ENCODE measurements around the gene RXRA. TPM values are rescaled to one million over a fixed set of nuclear protein-coding genes. Genes with fewer than 3 reads are reported as not detected.
A peak's percentile ranks its signal among the peaks of the same experiment; 100 is the strongest.

RXRA gene
- total RNA-seq, 1 donor from 2014 or later, result 78.1 TPM

DNA sequence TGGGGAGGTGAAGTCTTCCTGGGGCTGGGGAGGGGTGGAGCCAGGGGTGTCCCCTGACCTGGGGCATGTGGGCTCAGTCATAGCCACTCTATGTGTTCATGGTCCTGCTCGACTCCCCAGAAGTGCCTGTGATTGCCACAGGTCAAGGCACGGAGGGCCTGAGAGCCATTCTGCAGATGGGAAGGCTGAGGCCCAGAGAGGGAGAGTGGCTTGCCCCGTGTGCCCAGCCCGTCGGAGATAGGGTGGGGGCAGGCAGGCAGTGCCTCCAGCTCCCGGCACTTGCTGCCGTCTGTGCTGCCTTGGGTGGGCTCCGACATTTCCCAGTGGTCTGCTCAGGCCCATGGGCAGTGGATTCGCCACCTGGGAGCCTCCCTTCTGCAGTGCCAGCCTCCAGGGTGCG is 74.0 kb downstream of the RXRA start:
- no peak for DNase-seq (ENCODE audit: low spot score)
- ATAC-seq, result no peak
- intact Hi-C loops (cut with DNase I), result no loop called here

DNA sequence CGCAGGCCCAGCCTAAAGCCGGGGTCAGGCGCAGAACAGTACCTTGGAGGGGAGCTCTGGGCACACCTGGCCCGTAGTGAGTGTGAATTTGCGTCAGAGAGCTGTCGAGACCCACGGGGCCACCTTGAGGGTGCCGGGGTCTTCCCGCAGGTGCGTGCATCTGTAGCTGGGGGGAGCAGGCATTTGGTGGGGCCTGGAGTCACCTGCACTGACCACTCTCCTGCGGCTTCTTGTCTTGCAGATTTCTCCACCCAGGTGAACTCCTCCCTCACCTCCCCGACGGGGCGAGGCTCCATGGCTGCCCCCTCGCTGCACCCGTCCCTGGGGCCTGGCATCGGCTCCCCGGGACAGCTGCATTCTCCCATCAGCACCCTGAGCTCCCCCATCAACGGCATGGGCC is 75.1 kb downstream of the RXRA start:
- intact Hi-C loops (cut with DNase I), result no loop called here
- DNase-seq (ENCODE audit: low spot score), result no peak
- no peak for ATAC-seq

DNA sequence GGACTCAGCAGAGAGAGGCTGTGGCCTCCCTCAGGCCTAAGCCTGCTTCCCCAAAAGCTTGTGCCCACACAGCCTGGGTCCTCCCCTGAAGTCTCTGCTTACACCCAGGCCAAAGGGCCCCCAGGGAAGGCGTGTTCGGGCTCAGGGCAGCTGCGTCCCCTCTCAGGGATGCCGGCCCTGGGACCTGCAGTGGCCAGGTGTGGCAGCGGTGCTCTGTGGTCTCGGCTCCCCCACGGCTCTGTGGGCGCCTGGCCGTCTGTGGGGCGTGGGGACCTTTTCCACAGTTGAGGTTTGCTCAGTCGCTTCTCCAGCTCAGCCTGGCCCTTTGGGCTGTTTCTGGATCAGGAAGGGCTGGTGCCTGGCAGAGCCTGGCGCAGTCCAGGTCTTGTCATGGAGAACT is 75.9 kb downstream of the RXRA start:
- intact Hi-C loops (cut with DNase I), result no loop called here

DNA sequence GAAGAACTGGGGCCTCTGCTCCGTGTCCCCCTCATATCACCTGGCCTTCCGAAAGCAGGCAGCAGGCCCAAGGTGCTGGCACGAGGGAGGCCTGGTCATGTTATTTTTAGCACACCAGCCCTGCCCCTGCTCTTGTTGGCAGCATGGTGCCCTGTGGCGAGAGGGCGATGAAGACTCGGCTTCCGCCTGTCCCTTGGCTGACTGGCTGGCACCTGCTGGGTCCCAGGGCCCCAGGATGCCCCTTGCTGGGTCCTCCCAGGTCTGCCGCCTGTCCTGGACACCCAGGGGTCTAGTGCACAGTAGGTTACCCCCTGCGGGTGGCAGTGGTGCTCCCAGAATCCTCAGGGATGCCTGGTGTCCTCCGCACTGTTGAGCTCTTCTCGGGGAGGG is 77.0 kb downstream of the RXRA start:
- no peak for DNase-seq (ENCODE audit: low spot score)
- ATAC-seq, result no peak
- intact Hi-C loops (cut with DNase I), result no loop called here

More for the DNA sequence above, 75.9 kb downstream of the RXRA start:
- DNase-seq (ENCODE audit: low spot score) (no peak), ATAC-seq (no peak)

DNA sequence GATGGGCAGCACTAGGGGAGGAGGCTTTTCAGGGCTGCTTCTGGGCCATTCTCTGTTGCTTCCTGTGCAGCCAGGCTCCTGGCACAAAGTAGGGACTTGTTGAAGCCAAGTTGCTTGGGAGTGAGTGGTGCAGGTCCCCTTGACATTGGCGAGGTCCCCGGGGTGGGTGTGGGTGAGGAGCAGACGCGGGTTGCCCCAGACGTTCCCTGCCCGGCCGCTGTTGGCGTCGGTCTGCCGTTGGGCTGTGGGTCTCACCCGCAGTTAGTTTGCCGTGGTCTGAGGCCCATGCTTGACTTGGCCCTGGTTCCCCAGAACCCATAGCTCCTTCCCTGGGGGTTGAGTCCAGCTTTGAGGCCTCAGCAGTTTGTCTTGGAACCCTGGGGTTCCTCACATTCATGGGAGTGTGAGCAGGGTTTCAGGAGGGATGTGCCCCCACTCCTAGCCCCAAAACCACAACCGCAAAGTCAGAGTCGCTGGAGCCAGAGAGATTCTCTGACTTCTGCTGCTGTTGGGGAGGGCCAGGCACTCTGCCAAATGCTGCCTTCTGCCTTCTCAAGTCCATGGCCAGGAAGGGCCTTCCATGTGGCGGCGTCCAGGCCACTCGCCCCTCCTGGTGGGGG is 77.5 kb downstream of the RXRA start:
- DNase-seq (ENCODE audit: low spot score) (peak; percentile 90), ATAC-seq (peak; percentile 25)
- intact Hi-C loops (cut with DNase I), result no loop called here

- DNase-seq (ENCODE audit: low spot score), result no peak
- intact Hi-C loops (cut with DNase I), result no loop called here
- ATAC-seq, result no peak
These were observed 78.4 kb downstream of the RXRA start for GRCh38 chr9:134404376-134405358.

- intact Hi-C loops (cut with DNase I), result no loop called here
- ATAC-seq (no peak), DNase-seq (ENCODE audit: low spot score) (no peak)
These were observed 79.3 kb downstream of the RXRA start for GRCh38 chr9:134405527-134405926.

GRCh38 chr9:134406366-134407120 is 80.3 kb downstream of the RXRA start:
- DNase-seq (ENCODE audit: low spot score) (no peak), ATAC-seq (peak; percentile 6)
- intact Hi-C loops (cut with DNase I), result no loop called here

DNA sequence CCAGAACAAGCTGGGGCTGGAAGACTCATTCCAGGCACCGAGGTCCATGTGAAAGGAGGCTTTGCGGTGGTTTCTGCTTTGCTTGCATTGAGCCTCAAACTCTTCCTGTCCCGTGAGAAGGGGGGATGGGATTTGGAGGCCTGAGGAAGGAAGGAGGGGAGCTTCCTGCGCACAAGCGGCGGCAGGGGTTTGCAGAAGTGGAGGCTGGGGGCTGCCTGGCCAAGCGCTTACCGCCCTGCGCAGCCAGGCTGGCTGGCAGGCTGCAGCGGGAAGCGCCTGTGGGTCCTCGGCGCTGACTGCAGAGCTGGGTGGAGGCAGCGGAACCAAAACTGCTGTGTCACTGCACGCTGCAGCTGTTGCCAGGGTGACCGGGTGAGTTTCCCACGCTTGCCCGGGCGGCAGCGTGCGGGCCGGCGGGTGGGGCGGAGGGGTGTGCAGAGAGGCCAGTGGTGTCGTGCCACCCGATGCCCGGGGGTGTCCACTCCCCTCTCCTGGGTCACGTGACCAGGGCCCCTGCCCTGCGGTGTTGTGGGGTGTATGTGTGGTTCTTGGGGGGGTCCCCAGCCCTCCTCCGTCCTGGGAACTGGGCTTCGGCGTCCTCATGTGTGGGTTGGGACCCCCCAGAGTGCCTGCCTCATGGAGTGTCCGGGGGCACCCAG is 81.0 kb downstream of the RXRA start:
- DNase-seq (ENCODE audit: low spot score), result peak; percentile 94
- intact Hi-C loops (cut with DNase I), result no loop called here
- ATAC-seq, result peak; percentile 86

DNA sequence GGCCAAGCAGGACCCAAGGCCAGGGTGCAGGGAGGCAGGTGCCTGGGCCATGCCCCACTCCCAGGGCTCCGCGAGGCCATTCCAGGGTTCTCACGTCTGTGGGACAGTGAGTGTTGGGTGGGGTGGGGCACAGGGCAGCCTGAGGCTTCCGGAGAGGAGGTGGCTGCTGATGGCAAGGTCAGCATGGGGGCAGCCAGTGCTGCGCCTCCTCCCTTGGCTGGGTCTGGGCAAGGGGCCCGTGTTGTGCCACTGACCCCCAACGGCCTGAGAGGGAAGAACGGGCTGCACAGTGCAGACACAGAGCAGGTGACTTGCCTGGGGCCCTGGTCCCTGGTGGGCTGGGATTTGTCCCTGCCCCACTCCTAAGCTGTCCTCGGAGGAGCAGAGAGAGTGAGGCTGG is 82.1 kb downstream of the RXRA start:
- no peak for DNase-seq (ENCODE audit: low spot score)
- intact Hi-C loops (cut with DNase I), result no loop called here
- ATAC-seq, result no peak

- DNase-seq (ENCODE audit: low spot score) (no peak), ATAC-seq (no peak)
- intact Hi-C loops (cut with DNase I), result no loop called here
These were observed 82.9 kb downstream of the RXRA start for GRCh38 chr9:134408939-134409737.

DNA sequence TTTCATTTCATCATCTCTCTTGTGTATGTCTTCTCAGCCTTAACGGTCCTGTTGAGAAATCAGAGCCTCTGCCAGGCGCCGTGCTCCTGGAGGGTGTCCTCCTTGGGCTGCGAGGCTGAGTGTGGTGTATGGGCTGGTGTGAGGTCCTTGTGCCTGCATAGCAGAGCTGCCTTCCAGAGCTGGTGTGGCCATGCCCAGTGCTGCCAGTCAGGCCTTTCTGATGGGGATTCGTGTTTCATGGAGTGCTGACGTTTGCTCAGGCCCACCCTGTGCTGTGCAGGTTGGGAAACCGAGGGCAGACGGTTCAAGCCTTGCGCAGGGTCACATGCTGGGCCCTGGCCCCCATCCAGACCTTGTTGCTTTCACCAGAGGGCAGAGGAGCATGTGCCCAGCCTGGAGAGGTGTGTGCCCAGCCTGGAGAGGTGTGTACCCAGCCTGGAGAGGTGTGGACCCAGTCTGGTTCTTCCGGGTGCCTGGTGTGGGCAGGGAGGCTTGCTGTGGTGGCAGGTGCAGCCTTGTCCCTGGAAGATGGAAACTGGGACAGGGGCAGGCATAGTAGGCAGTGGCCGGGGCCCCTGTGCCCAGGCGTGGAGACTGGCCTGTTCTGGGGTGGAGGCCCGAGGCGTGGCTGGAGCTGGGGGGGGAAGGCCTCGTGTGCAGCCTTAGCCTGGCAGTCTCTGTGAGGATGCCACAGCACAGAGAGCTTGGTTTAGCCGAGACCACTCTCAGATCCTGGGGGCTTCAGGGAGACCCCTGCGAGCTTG is 84.0 kb downstream of the RXRA start:
- intact Hi-C loops (cut with DNase I), result no loop called here
- ATAC-seq (no peak), DNase-seq (ENCODE audit: low spot score) (no peak)

DNA sequence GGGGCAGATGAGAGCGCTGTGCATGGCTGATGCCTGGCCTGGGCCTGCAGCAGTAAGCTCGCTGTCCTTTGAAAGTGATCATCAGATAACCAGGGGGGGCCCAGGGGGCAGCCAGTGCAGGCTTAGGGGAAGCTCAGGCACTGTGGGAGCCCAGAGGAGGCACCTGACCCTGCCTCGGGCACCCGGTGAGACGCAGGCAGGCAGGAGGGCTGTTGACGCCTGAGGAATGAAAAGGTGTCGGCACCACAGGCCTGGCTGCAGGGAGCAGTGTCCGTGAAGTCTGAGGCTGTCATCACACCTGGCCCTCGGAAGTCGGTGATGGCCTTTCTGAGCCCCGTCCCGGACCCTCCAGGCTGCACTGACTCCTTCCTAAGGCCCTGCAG is 84.6 kb downstream of the RXRA start:
- intact Hi-C loops (cut with DNase I), result no loop called here
- DNase-seq (ENCODE audit: low spot score) (no peak), ATAC-seq (no peak)

DNA sequence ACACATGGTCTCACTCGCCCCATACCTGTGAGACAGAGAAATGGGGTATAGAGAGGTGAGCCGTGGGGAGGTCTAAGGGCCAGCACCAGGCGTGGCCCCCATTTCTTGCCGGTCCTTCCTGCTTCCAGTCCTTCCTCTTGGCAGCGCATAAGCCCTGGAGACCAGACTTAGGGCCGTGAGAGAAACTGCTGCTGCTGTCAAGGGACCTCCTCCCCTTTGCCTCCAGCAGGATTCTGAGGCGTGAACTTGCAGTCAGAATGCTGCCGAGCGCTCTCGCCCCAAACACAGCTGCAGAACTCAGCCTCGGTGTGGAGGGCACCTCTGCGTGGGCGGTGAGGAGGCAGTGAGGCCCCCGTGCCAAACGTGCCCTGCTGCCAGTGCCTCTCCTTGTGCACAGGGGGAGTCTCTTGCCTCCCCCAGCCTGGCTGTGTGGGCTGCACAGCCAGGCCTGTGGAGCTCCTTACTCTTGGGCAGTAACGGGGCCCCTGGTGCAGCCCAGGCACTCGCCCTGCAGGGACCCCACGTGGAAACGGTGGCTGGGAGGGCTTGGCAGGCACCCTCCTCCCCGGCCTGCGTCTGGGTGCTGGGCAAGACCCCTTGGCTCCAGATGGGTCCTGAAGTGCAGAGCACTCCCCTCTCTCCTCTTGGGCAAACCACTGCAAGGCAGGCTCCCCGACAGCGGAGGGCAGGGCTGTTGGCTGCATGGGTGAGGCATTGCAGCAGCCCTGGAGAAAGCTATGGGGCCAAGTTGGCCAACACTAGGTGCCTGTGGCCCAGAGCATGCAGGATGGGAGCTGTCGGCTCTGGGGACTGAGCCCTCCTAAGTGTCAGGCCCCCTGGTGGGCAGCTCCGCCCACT is 85.4 kb downstream of the RXRA start:
- intact Hi-C loops (cut with DNase I), result no loop called here
- DNase-seq (ENCODE audit: low spot score), result no peak
- no peak for ATAC-seq

DNA sequence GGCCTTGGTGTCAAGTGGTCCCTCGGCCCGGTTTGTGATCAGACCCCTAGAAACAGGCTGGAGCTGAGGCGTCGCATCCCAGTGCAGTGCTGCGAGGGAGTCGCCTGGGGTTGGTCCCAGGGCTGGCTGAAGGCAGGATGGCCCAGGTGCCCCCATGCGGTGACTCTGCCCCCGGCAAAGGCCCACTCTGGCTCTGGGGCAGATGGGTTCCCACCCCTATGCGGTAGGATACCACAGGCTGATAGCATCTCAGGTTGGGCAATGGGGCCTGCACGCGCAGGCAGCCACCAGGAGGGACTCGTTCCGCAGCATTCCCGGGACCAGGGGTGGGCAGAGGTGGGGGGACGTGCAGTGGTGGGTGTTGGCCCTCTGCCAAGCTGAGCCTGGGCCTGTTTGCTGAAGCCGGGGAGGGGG is 86.0 kb downstream of the RXRA start:
- intact Hi-C loops (cut with DNase I), result no loop called here
- DNase-seq (ENCODE audit: low spot score) (no peak), ATAC-seq (no peak)

GRCh38 chr9:134413112-134413715 is 87.0 kb downstream of the RXRA start:
- ATAC-seq (no peak), DNase-seq (ENCODE audit: low spot score) (no peak)
- intact Hi-C loops (cut with DNase I), result no loop called here
